IMR-90 (cell line): ENCODE results near the gene PIPOX. TPM values are rescaled to one million over a fixed set of nuclear protein-coding genes. Genes with fewer than 3 reads are reported as not detected.

ENCODE experiments used
- ATAC-seq: fragments of 200-7000 bp; cut with Tn5 transposase; 2 replicates; pipeline ENCODE4 v1.9.1; 2020; ENCODE audit warnings: low read depth, mild to moderate bottlenecking, moderate library complexity
- BruUV-seq: library from RNA; stranded (reverse); fragments of 400-500 nt; replicated peaks from 2 replicates; lab custom pipeline; 2021; lab: Mats Ljungman, UMichigan
- CTCF ChIA-PET: fragments of 300-600 bp; formaldehyde crosslinking; extraction: SDS; loops from one replicate; lab custom pipeline; 2021; ENCODE audit warnings: antibody characterized with exemption; lab: Yijun Ruan, JAX
- POLR2A ChIA-PET: fragments of 300-600 bp; sonication (Branson Sonifier 250); formaldehyde crosslinking; loops from one replicate; lab custom pipeline; 2022; ENCODE audit warnings: antibody characterized with exemption; ENCODE audit not compliant: unreplicated experiment; lab: Charles Lee
- DNase-seq: peaks from one replicate; pipeline ENCODE4 v3.0.0; 2013
- H2AFZ ChIP-seq: replicated peaks from 2 replicates; pipeline ENCODE3; 2013; ENCODE audit warnings: low read length, mild to moderate bottlenecking; ENCODE audit not compliant: poor library complexity
- H2AK5ac ChIP-seq: 2 replicates; pipeline ENCODE4 v1.6.1; 2013; ENCODE audit warnings: low read depth, low read length, inconsistent platforms
- H2AK9ac ChIP-seq: replicated peaks from 2 replicates; pipeline ENCODE3; 2013; ENCODE audit warnings: mild to moderate bottlenecking, low read depth, low read length, moderate library complexity; ENCODE audit not compliant: poor library complexity
- H2BK120ac ChIP-seq: 2 replicates; pipeline ENCODE4 v1.6.1; 2013; ENCODE audit warnings: low read depth, low read length, inconsistent platforms
- H2BK15ac ChIP-seq: 3 replicates; pipeline ENCODE4 v1.6.1; 2013; ENCODE audit warnings: low read depth, low read length, inconsistent platforms
- H2BK20ac ChIP-seq: 2 replicates; pipeline ENCODE4 v1.6.1; 2013; ENCODE audit warnings: low read depth, mild to moderate bottlenecking, inconsistent platforms, low read length, moderate library complexity
- H2BK5ac ChIP-seq: 2 replicates; pipeline ENCODE4 v1.6.1; 2013; ENCODE audit warnings: mild to moderate bottlenecking, low read depth, low read length, inconsistent platforms; ENCODE audit not compliant: poor library complexity, severe bottlenecking
- H3K14ac ChIP-seq: replicated peaks from 2 replicates; pipeline ENCODE4 v1.6.1; 2013; ENCODE audit warnings: low read depth, low read length, inconsistent platforms
- H3K18ac ChIP-seq: 2 replicates; pipeline ENCODE4 v1.6.1; 2013; ENCODE audit warnings: low read depth, low read length, control low read depth
- H3K23ac ChIP-seq: 2 replicates; pipeline ENCODE4 v1.6.1; 2013; ENCODE audit warnings: low read depth, low read length, inconsistent platforms
- H3K27ac ChIP-seq: 2 replicates; pipeline ENCODE4 v1.5.1; 2013; ENCODE audit warnings: mild to moderate bottlenecking, control low read depth, low read length; ENCODE audit not compliant: insufficient read depth
- H3K27me3 ChIP-seq: 2 replicates; pipeline ENCODE4 v1.6.1; 2013; ENCODE audit warnings: low read length; ENCODE audit not compliant: control insufficient read depth, insufficient read depth
- H3K36me3 ChIP-seq: 2 replicates; pipeline ENCODE4 v1.6.1; 2013; ENCODE audit warnings: low read length, mixed read lengths; ENCODE audit not compliant: control insufficient read depth, insufficient read depth
- H3K4ac ChIP-seq: 2 replicates; pipeline ENCODE4 v1.6.1; 2013; ENCODE audit warnings: low read depth, low read length, inconsistent platforms
- H3K4me1 ChIP-seq: 2 replicates; pipeline ENCODE4 v1.6.1; 2013; ENCODE audit warnings: low read length, mixed read lengths; ENCODE audit not compliant: control insufficient read depth, insufficient read depth
- H3K4me2 ChIP-seq: 2 replicates; pipeline ENCODE4 v1.6.1; 2013; ENCODE audit warnings: low read depth, mild to moderate bottlenecking, control low read depth, low read length, moderate library complexity
- H3K4me3 ChIP-seq: 2 replicates; pipeline ENCODE4 v1.5.1; 2013; ENCODE audit warnings: low read depth, mild to moderate bottlenecking, control low read depth, low read length, moderate library complexity; ENCODE audit not compliant: insufficient read depth
- H3K56ac ChIP-seq: 2 replicates; pipeline ENCODE4 v1.6.1; 2013; ENCODE audit warnings: low read length, inconsistent platforms; ENCODE audit not compliant: insufficient read depth; ENCODE audit errors: extremely low read depth
- H3K79me1 ChIP-seq, 2 experiments: 2 replicates each; pipeline ENCODE4 v1.6.1; 2013; ENCODE audit warnings: low read length in 2 of 2, inconsistent platforms in 1 of 2, low read depth in 1 of 2
- H3K9ac ChIP-seq: 2 replicates; pipeline ENCODE4 v1.6.1; 2013; ENCODE audit warnings: low read depth, low read length, control low read depth
- H3K9me1 ChIP-seq: 2 replicates; pipeline ENCODE4 v1.6.1; 2013; ENCODE audit warnings: low read length, inconsistent platforms; ENCODE audit not compliant: insufficient read depth
- H3K9me3 ChIP-seq: 2 replicates; pipeline ENCODE4 v1.6.1; 2013; ENCODE audit warnings: low read length; ENCODE audit not compliant: control insufficient read depth, insufficient read depth
- H4K20me1 ChIP-seq: 2 replicates; pipeline ENCODE4 v1.6.1; 2013; ENCODE audit warnings: low read length, inconsistent platforms; ENCODE audit not compliant: insufficient read depth
- H4K5ac ChIP-seq: 2 replicates; pipeline ENCODE4 v1.6.1; 2013; ENCODE audit warnings: mild to moderate bottlenecking, low read depth, low read length, control low read depth
- H4K8ac ChIP-seq, 2 experiments: 2 replicates each; pipeline ENCODE4 v1.6.1; 2013; ENCODE audit warnings: low read depth in 2 of 2, low read length in 2 of 2, control low read depth in 1 of 2, inconsistent platforms in 1 of 2
- H4K91ac ChIP-seq: 2 replicates; pipeline ENCODE4 v1.6.1; 2013; ENCODE audit warnings: low read depth, low read length, inconsistent platforms; ENCODE audit not compliant: insufficient read depth
- BHLHE40 ChIP-seq: fragments of 150-350 bp; IDR thresholded peaks from 2 replicates; pipeline ENCODE4 v1.6.1; 2016; ENCODE audit warnings: mild to moderate bottlenecking, low read depth, low read length
- CEBPB ChIP-seq: IDR thresholded peaks from 2 replicates; pipeline ENCODE4 v1.6.1; 2012; ENCODE audit warnings: low read depth, low read length, improper control_type of control experiment
- CHD1 ChIP-seq: IDR thresholded peaks from 2 replicates; pipeline ENCODE4 v1.6.1; 2012; ENCODE audit warnings: low read depth, low read length, improper control_type of control experiment
- FOS ChIP-seq: fragments of 150-350 bp; IDR thresholded peaks from 2 replicates; pipeline ENCODE4 v1.6.1; 2016; ENCODE audit warnings: low read depth, low read length
- MAFK ChIP-seq: IDR thresholded peaks from 2 replicates; pipeline ENCODE4 v1.6.1; 2012; ENCODE audit warnings: low read depth, low read length, improper control_type of control experiment
- MXI1 ChIP-seq: IDR thresholded peaks from 2 replicates; pipeline ENCODE4 v1.6.1; 2012; ENCODE audit warnings: low read depth, mild to moderate bottlenecking, low read length, moderate library complexity, borderline replicate concordance
- NFE2L2 ChIP-seq: fragments of 150-350 bp; IDR thresholded peaks from 2 replicates; pipeline ENCODE4 v1.6.1; 2016; ENCODE audit warnings: low read depth, mild to moderate bottlenecking, low read length
- RCOR1 ChIP-seq: IDR thresholded peaks from 2 replicates; pipeline ENCODE4 v1.6.1; 2012; ENCODE audit warnings: mild to moderate bottlenecking, low read length, improper control_type of control experiment; ENCODE audit not compliant: insufficient replicate concordance
- RFX5 ChIP-seq: IDR thresholded peaks from 2 replicates; pipeline ENCODE4 v1.8.0; 2012; ENCODE audit warnings: low read depth, mild to moderate bottlenecking, low read length, moderate library complexity
- SMC3 ChIP-seq: fragments of 150-350 bp; IDR thresholded peaks from 2 replicates; pipeline ENCODE4 v1.6.1; 2016; ENCODE audit warnings: low read depth, mild to moderate bottlenecking, antibody characterized with exemption, low read length, moderate library complexity
- WGBS, 2 experiments: methylation state at CpG; one replicate each; pipeline versions ENCODE4 v1.1.5 to v1.1.7; 2013; ENCODE audit warnings: missing lambda C conversion rate in 2 of 2; ENCODE audit not compliant: insufficient read length in 1 of 2; ENCODE audit errors: extremely low coverage in 2 of 2; 5-methylcytosine and 5-hydroxymethylcytosine counted together
- dilution Hi-C: fragments of 300-500 bp; cut with HindIII; formaldehyde crosslinking; loops from one replicate; pipeline ENCODE4 v1.14.3; 2018; ENCODE audit warnings: low sequenced_read_pairs; ENCODE audit not compliant: unreplicated experiment
- in situ Hi-C: fragments of 300-500 bp; cut with MboI; formaldehyde crosslinking; loops from 3 replicates; pipeline ENCODE4 v1.14.3; 2019; ENCODE audit warnings: low sequenced_read_pairs, inconsistent platforms, mixed read lengths
- intact Hi-C: fragments of 100-400 bp; cut with micrococcal nuclease; formaldehyde crosslinking; loops from 2 replicates; pipeline ENCODE4 v1.10.0; 2022
- polyA plus RNA-seq, 3 experiments: library from polyadenylated mRNA; depleted of rRNA; stranded (reverse); fragments of >200 nt; gene quantifications; 2 replicates each; pipeline ENCODE4 v1.2.3, GENCODE V29; 2012; ENCODE audit warnings: low replicate concordance in 1 of 3
- total RNA-seq: library from RNA; depleted of rRNA; stranded (reverse); fragments of >200 nt; gene quantifications from 2 replicates; pipeline ENCODE4 v1.2.3, GENCODE V29; 2012
- TF ChIP-seq, protein P1 (sequence below): fragments of 150-350 bp; IDR thresholded peaks from 2 replicates; pipeline ENCODE4 v1.6.1; 2016; ENCODE audit warnings: low read depth, mild to moderate bottlenecking, low read length, moderate library complexity, borderline replicate concordance
- TF ChIP-seq, protein P2 (sequence below): fragments of 150-350 bp; IDR thresholded peaks from 2 replicates; pipeline ENCODE4 v1.6.1; 2017; ENCODE audit warnings: mild to moderate bottlenecking, antibody characterized with exemption, low read length, low read depth
- TF ChIP-seq, protein P3 (sequence below): conservative IDR thresholded peaks from 2 replicates; pipeline ENCODE4 v1.5.1; 2012; ENCODE audit warnings: mild to moderate bottlenecking, low read depth, low read length, improper control_type of control experiment

PIPOX gene
- total and polyA plus RNA-seq, 2 of the 4 experiments (the other 2 are of a cell fraction): 0.43 to 1.3 TPM

GRCh38 chr17:29102741-29103181 lies 59.8 kb downstream of the PIPOX start:
- Histone ChIP-seq H4K91ac (no peak overlapping the region), H3K4me1 (no peaks in the 10 kb centered on the region), H2BK15ac (no peak overlapping the region), H3K27ac (no peak overlapping the region), H2BK5ac (no peak overlapping the region), H3K36me3 (peaks cover 50% of the 10 kb centered on the region), H3K4me3 (no peak overlapping the region), H3K79me1 (no peaks in the 10 kb centered on the region), H3K23ac (no peak overlapping the region), H4K20me1 (no peaks in the 10 kb centered on the region), H3K9me1 (no peaks in the 10 kb centered on the region), H3K18ac (no peak overlapping the region), H3K14ac (no peak overlapping the region), H3K9me3 (no peaks in the 10 kb centered on the region), H2BK20ac (no peak overlapping the region), H4K8ac (no peak overlapping the region), H3K56ac (no peak overlapping the region), H2AK9ac (no peak overlapping the region), H3K27me3 (no peaks in the 10 kb centered on the region), H2AFZ (no peak overlapping the region), H4K5ac (no peak overlapping the region), H3K4ac (no peak overlapping the region), H3K4me2 (no peak overlapping the region), H2AK5ac (no peak overlapping the region), H2BK120ac (no peak overlapping the region), H3K9ac (no peak overlapping the region)
- WGBS, 2 experiments: 67% methylated on average over 1 of the region's 11 CpGs; no CpG with 5 or more reads in 1 of the 2 experiments
- intact Hi-C loops: no loop called here
- ATAC-seq (no peak), DNase-seq (no peak)
- dilution Hi-C loops: no loop called here
- no TSS peak for BruUV-seq
- ChIA-PET CTCF (interaction anchor here (1.2 kb wide), 1 partner anchor 10 kb away, joined by 3 read pairs; no protein-coding TSS in a partner anchor), POLR2A (no interaction called here)
- in situ Hi-C loops: loop anchor here (10.0 kb wide), 2 partner anchors 58 to 368 kb away; partner anchors contain the start of gene PIPOX
- no peak for TF ChIP-seq SMC3
- TF ChIP-seq MXI1: no peak
- TF ChIP-seq, protein P1, sequence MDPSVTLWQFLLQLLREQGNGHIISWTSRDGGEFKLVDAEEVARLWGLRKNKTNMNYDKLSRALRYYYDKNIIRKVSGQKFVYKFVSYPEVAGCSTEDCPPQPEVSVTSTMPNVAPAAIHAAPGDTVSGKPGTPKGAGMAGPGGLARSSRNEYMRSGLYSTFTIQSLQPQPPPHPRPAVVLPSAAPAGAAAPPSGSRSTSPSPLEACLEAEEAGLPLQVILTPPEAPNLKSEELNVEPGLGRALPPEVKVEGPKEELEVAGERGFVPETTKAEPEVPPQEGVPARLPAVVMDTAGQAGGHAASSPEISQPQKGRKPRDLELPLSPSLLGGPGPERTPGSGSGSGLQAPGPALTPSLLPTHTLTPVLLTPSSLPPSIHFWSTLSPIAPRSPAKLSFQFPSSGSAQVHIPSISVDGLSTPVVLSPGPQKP: no peak
- no peak for TF ChIP-seq FOS
- no peak for TF ChIP-seq RCOR1
- TF ChIP-seq CHD1: no peak
- TF ChIP-seq RFX5: no peak
- no peak for TF ChIP-seq NFE2L2
- TF ChIP-seq, protein P2, sequence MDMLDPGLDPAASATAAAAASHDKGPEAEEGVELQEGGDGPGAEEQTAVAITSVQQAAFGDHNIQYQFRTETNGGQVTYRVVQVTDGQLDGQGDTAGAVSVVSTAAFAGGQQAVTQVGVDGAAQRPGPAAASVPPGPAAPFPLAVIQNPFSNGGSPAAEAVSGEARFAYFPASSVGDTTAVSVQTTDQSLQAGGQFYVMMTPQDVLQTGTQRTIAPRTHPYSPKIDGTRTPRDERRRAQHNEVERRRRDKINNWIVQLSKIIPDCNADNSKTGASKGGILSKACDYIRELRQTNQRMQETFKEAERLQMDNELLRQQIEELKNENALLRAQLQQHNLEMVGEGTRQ: no peak
- no peak for TF ChIP-seq MAFK
- TF ChIP-seq, protein P3, sequence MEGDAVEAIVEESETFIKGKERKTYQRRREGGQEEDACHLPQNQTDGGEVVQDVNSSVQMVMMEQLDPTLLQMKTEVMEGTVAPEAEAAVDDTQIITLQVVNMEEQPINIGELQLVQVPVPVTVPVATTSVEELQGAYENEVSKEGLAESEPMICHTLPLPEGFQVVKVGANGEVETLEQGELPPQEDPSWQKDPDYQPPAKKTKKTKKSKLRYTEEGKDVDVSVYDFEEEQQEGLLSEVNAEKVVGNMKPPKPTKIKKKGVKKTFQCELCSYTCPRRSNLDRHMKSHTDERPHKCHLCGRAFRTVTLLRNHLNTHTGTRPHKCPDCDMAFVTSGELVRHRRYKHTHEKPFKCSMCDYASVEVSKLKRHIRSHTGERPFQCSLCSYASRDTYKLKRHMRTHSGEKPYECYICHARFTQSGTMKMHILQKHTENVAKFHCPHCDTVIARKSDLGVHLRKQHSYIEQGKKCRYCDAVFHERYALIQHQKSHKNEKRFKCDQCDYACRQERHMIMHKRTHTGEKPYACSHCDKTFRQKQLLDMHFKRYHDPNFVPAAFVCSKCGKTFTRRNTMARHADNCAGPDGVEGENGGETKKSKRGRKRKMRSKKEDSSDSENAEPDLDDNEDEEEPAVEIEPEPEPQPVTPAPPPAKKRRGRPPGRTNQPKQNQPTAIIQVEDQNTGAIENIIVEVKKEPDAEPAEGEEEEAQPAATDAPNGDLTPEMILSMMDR: no peak
- no peak for TF ChIP-seq BHLHE40
- no peak for TF ChIP-seq CEBPB
